SK-N-MC (cell line): ENCODE data around the gene POLRMT.

ENCODE experiments used
- EZH2 ChIP-seq: fragments of 200-600 bp; sonication (generic); IDR thresholded peaks from one replicate; pipeline ENCODE4 v1.6.1; 2017; ENCODE audit warnings: antibody characterized with exemption
- FOXP2 ChIP-seq: optimal IDR thresholded peaks from 2 replicates; pipeline ENCODE3; 2011; ENCODE audit warnings: mild to moderate bottlenecking, moderate library complexity; ENCODE audit not compliant: insufficient read depth; ENCODE audit errors: extremely low read length, control extremely low read depth
- POLR2AphosphoS5 ChIP-seq: IDR thresholded peaks from 2 replicates; pipeline ENCODE4 v1.6.1; 2012; ENCODE audit warnings: mild to moderate bottlenecking, low read depth, low read length, borderline replicate concordance

GRCh38 chr19:588741-589692 is 44.3 kb downstream of the POLRMT start:
- TF ChIP-seq POLR2AphosphoS5 = no peak
- no peak for TF ChIP-seq EZH2
- no peak for TF ChIP-seq FOXP2
